Measurements from ENCODE around the gene SOCS6.

DNA sequence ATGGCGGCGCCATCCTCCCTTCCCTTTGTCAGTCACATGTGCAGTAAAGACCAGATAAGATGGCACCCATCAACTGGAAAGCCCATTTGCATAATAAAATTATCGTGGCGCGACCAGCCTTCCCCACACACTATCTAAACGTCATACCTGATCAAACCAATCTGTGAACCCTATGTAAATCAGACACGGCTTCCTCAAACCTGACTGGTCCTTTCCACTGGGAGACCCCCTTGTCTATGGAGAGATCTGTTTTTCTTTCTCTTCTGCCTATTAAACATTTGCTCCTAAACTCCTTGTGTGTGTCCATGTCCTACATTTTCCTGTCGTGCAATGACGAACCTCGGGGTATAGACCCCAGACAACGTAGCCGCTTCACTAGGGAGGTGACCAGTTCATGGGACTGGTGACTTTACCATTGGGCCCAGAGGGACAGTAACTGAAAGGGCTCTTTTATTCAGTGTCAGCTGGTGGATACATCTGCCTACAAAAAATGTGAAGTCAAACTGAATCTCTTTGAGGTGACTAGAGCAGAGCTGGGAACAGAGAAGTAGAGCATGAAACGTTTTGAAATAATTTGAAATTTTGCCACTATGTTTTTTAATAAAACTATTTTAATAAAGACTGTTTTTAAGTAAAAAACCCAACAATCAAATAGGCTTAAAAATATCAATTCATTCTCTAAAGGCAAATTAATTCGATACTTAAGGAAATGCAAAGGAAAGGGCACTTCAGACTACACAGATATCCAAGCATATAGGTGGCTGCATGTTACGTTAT, 87.5 kb downstream of the SOCS6 start:
- TF ChIP-seq, protein P1, sequence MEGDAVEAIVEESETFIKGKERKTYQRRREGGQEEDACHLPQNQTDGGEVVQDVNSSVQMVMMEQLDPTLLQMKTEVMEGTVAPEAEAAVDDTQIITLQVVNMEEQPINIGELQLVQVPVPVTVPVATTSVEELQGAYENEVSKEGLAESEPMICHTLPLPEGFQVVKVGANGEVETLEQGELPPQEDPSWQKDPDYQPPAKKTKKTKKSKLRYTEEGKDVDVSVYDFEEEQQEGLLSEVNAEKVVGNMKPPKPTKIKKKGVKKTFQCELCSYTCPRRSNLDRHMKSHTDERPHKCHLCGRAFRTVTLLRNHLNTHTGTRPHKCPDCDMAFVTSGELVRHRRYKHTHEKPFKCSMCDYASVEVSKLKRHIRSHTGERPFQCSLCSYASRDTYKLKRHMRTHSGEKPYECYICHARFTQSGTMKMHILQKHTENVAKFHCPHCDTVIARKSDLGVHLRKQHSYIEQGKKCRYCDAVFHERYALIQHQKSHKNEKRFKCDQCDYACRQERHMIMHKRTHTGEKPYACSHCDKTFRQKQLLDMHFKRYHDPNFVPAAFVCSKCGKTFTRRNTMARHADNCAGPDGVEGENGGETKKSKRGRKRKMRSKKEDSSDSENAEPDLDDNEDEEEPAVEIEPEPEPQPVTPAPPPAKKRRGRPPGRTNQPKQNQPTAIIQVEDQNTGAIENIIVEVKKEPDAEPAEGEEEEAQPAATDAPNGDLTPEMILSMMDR (IDR thresholded peaks at IDR 0.05 in 4 of 5, conservative IDR thresholded peaks at IDR 0.05 in 1 of 5), result no peak
- no peak for TF ChIP-seq POLR2A (IDR thresholded peaks at IDR 0.05)
